T-helper 22 cell (primary cell): ENCODE results near the gene PAM.
A peak's percentile ranks its signal among the peaks of the same experiment; 100 is the strongest.

Source experiments
- DNase-seq: peaks from one replicate; pipeline ENCODE4 v3.0.0-alpha.2; 2020; ENCODE audit warnings: low read depth

PAM gene

DNA sequence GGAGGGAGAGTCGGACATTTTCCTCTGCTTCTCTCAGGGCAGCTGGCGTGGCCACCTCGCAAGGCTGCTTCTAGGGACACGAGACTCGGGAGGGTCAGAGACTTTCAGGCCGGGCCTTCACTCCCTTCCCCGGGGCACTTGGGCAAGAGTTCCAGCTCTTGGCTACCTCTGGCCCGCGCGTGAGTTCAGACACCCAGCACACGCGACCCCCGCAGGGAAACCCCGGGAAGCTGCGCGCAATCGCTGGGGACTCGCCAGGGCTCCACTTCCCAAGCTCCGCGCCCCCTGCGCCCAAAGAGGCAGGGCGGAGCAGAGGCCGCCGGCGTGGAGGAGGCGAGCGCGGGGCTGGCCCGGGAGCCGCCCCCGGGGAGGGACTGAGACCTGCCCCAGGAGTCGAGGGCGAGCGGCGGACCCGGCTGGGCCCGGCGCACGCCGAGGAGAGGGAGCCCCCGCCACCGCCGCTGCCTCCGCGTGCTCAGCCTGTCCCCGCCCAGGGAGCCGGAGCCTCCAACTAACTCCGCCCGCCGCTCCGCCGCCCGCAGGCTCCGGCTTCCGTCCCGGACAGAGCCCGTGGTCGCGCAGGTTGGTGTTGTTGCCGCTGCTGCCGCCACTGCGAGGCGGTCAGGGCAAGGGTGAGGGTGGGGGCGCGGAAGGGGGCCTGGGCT is at the start of gene PAM:
Gene PAM (plus strand): TSS at position 539 of the 665 bp plus-strand sequence. CDS start 110,891 bp downstream, outside the sequence.
- peak; percentile 57 for DNase-seq

DNA sequence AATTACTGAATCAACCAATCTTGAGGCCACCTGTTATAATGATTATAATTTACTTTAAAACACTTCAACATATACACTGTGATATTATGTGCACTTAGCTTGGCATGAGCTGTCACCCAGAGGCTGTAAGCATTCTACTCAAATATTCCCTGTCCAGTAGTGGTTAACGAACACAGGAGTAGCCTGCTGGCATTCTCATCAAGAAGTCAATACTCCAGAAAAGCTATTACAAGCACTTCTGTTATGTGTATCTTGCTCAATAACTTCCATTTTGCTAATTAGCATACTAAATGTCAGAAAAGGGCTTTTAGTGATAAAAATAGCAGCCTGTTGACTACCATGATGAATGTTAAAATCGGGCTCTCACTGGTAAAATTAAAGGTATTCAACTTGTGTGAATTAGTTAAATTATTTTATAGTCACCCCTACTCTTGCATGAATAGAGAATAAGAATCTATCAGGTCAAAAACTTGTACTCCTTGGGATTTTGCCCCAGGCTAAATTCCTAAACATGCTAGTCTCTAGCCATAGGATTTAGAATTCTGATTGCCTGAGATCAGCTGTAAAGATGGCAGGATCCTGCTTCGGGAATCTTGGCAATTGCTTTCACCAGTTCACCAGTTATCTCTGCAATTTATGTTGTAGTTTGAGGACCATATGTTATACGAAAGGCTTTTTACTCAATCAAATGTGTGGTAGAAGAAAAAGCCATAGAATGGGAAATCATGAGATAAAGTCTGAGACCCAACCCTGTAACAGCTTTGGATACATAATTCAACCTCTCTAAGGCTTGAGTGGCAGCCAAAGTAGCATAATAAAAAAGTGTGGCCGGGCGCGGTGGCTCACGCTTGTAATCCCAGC is 43.4 kb upstream of the PAM start:
- DNase-seq = no peak

DNA sequence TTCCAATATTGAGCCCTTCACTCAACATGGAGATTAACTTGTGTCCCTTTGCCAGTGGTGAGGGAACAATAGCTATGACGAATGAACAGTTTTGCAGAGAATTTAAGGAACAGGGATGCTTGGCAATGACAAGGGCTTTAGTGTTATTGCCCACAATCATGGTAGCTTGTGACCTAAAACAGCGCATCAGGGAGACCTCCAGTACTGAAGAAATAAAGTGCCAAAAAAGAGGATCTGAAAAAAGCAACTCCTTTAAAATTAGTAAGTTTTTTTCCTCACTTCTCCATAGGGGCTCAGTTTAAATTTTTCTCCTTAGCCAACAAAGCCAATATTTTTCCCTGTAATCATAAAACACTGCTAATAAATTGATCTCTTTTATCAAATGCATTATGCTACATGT is 41.8 kb upstream of the PAM start:
- no peak for DNase-seq

DNA sequence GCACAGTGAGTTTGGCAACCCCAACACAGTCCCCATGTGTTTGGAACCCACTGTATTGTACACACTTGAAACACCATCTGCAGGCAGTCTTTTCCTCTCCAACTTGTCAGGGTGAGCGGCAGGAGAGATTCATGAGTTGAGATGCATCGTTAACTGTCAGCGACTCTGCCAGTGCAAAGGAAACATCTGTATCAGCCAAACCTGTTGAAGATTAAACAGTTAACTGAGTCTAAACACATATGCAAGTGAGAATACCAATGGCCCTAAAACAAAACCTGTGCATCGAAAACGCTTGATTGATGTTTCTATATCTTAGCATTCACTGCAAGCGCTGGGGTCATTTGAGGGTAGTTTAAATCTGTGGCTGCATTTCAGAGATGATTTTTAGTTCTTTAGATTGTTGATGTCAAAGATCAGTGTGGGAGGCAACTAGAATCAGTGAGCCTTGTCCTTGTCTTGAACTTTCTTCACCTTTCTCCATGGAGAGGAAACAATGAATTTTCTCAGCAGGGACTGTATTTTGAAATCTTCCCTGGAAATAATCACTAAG is 41.3 kb upstream of the PAM start:
- no peak for DNase-seq

DNA sequence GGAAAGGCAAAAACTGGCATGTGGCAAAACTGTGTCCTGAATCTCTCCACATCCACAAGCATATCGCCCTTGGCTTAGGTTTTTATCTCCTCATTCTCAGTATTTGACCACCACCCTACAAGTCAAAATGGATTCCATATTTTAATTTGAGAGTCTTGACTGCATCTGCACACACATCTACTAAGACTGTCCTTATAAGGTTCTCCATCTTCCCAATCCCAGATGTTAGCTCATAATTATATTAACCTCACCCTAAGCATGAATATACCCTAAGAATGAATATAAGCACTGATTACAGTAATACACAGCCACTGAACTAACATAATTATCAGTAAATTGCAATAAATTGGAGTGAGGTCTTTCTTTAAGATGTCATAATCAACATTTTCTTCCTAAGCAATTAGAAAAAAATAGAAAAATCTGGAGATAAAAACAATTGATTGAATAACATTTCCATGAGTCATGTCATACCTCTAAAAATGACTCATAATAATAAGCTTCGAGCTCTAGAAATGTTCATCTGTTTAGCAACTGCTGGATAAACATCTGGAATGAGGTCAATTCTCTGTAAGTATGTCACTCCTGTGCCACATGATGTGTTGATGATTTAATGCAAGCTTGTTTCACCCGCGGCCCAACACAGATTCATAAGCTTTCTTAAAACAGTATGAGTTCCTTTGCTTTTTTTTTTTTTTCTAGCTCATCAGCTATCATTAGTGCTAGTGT is 39.9 kb upstream of the PAM start:
- no peak for DNase-seq

DNA sequence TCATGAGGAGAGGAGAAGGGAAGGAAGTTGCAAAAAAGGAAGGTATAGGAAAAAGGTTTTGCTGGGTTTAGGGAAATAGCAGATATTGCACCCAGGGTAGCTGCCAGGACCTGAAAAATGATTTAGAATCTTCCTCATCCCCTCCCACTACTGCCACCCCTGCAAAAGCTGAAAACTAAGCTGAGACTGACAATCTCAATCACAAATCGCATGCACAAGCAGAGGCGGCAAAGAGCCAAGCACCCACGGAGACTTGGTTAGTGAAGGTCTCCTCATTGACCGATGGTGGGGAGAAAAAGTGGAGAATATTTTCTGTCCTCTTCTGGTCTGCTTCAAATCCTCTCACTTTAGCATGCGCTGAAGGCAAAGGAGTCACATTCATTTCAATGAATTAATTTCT is 39.1 kb upstream of the PAM start:
- DNase-seq = no peak

DNA sequence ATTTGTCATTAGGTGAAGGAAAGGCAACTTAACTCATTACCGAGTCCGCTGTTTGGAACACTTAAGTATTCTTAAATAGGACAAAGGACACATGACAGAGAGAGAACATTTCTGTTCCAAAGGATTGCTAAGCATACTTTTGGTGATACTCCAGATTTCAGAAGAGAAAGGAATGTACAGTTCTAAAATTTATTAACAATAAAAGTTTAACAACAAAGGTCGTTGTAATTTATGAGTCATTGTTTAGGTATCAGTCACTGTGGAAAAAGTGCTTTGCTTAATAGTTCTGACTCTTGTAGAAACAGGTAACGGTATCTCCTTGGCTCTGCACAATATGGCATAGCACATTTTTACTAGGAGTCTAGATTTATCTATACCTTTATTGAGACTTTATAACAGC is 36.3 kb upstream of the PAM start:
- DNase-seq = no peak

DNA sequence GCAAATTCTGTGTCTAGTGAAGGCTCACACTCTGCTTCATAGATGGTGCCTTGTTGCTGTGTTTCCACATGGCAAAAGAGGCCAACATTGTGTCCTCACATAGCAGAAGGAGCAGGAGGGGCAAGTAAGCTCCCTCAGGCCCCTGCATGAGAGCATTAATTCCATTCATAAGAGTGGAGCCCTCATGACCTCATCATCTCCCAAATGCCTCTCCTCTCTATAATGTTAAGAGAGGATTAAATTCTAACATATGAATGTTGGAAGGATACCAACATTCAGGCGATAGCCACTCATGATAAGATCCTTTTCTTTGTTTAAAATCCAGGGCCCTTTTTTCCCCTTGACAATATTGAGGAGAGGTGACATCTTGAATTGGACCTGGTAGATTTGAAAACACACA is 35.2 kb upstream of the PAM start:
- DNase-seq = no peak

DNA sequence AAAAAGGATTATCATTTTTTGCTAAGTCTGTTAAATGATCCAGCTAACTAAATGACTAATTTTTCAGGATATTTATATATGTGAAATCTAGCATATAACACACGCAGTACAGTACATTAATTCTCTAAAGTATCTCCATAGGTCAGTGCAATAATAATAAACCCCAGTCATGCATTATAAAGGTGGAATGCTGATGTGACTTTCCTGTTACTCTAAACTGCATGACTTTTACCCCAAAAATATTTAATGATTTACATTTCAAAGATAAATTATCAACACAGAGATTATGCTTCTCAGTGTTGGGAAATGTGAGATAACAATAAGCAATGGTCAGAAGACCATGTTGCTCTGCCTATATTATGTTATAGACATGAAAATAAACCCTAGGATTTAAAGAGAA is 34.1 kb upstream of the PAM start:
- no peak for DNase-seq

DNA sequence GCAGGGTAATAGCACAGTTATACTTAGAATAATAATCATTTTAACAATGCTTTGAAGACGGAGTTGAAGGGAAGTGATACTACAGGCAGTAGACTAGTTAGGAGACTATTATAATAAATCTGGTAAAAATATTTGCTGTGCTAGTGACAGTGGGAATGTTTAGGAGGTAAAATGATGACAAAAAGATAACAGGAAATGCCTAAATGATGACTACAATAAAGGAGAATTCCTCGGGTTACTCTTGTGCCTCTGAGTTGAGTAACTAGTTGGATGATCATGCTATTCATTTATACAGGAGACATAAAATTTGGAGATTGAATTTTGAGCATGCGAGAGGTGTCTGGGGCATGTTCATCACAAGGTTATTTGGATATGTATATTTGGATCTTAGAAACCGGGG is 32.2 kb upstream of the PAM start:
- DNase-seq = no peak

DNA sequence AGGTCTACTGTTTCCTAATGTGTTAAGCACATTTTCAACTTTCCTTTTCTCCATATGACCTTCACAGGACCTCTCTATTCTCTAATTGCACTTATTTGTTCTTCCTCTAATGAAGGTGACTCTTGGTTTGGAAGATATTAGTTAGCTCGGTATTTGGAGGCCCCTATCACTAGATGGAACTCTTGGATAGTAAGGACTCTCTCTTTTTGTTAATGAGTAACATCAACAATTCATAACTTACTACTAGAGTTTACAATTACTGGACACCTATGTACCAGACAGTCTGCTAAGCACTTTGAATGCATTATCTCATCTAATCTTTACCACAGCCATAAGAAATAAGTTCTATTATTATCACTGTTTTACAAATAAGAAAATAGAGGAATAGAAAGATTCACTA is 23.4 kb upstream of the PAM start:
- no peak for DNase-seq

DNA sequence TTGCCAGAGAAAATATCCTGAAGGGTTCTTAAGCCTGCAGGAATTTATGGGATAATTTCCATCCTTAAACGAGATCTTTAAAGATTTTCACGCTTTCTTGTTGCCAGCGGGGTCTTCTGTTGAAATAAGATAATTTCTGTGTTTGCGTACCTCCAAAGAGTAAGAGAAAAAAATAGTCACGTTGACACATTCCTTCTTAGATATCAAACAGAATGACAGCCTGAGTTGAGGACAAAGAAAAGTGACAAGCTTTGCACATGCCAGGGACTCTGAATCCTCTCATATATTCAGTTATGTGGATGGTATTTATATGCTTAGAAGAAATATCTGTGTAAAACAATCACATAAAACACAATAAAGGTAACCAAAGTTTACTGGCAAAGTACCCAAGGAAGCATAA is 21.6 kb upstream of the PAM start:
- DNase-seq = no peak

DNA sequence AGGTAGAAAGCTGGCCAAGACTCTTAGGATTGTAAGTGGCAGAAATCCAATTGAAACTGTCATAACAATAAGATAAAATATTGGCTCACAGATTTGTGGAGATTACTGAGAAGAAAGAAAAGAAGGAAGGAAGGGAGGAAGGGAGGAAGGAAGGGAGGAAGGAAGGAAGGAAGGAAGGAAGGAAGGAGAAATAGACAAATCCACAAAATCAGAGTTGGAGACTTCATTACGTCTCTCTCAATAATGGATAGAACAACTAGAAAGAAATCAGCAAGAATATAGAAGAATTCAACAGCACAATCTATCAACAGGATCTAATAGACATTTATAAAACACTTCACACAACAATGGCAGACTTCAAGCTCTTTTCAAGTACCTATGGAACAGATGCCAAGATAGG is 17.9 kb upstream of the PAM start:
- no peak for DNase-seq

DNA sequence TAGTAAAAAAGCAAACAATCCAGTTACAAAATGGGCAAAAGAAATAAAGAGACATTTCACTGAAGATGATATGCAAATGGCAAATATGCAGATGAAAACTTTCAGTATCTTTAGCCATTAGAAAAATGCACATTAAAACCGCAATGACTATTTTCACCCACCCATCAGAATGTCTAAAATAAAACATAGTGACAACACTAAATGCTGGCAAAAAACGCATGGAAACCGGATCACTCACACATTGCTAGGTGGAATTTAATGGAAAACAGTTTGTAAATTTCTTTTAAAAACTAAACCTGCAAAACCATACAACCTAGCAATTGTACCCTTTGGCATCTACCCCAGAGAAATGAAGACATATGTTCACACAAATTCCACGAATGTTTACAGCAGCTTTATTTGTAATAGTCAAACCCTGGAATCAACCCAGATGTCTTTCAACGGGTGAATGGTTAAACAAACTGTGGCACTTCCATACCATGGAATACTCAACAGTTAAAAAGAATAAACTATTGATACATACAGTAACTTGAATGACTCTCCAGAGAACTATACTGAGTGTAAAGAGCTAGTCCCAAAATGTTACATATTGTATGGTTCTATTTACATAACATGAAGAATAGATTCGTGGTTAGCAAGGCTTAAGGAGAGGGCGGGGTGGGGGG is 17.2 kb upstream of the PAM start:
- no peak for DNase-seq

DNA sequence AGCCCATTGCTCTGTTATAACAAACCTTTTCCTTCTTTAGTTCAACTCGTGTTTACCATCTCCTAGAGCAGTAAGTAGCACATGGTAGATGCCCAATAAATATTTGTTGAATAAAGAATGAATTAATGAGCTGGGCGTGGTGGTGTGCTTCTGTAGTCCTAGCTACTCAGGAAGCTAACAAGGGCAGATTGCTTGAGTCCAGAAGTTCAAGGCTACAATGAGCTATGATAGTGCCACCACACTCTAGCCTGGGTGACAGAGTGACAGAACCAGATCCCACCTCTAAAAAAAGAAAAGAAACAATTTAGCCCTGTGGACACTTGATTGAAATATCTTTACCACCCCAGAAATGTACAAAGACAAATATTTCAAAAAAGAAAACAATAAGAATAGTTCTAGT is 14.6 kb upstream of the PAM start:
- DNase-seq = no peak

DNA sequence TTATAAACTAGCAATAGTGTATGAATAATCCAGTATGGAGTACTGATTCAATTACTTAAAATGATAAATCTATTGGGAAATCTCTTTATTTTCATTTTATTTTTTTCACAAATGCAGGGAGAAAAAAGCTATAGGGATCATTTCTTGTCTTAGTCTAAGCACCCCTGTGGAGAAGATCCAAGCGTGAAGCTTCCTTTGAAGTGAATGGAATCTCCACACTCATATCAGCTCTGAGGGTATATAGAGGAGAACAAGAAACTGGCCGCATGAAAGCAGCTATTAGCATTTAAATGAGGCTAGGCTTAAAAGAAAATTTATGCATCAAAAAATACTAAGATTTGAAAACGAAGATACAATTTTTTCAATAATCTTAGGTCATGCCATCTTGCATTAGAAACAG is 12.9 kb upstream of the PAM start:
- DNase-seq = no peak

DNA sequence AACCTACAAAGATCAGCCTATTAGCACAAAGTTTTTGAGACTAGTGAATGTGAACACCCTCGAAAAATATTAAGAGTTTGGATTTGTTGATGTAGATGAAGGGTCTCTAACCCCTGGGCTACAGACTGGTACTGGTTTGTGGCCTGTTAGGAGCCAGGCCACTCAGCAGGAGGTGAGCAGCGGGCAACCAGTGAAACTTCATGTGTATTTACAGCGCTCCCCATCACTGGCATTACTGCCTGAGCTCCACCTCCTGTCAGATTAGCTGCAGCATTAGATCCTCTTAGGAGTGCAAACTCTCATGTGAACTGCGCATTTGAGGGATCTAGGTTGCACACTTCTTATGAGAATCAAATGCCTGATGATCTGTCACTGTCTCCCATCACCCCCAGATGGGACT is 11.2 kb upstream of the PAM start:
- DNase-seq = no peak

DNA sequence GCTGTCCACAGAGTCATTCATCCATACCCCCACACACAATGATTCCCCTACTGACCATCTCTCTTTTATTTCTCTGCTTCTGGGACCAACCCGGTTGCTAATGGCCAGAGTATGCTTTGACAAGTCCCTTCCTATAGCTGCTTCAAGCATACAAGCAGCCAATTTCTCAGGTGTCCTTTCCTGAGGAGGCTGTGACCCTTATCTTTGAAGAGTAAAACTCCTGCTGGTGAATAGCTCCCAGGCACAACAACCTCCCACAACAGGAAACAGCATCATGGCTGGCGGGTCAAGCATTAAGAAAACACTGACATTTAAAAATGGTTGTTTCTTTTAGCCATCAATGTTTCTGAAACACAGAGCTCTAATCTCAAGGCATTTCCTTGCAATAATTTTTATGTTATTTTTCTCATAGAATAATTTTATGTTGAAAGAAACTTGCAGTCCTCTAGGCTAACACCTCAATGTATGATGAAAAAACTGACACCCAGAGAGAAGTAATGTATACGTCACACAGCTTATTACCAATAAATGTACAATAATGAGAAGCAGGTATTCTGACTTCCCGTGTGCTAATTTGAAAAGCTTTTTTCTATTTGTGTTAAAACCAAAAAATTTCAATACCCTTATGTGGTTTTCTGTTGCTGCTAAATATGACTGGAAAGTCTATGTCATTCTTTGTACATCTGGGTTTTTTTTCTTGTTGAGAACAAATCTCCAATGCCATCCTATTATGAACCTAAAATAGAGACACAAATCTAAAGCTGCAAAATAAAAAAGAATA is 7.5 kb upstream of the PAM start:
- DNase-seq = no peak

DNA sequence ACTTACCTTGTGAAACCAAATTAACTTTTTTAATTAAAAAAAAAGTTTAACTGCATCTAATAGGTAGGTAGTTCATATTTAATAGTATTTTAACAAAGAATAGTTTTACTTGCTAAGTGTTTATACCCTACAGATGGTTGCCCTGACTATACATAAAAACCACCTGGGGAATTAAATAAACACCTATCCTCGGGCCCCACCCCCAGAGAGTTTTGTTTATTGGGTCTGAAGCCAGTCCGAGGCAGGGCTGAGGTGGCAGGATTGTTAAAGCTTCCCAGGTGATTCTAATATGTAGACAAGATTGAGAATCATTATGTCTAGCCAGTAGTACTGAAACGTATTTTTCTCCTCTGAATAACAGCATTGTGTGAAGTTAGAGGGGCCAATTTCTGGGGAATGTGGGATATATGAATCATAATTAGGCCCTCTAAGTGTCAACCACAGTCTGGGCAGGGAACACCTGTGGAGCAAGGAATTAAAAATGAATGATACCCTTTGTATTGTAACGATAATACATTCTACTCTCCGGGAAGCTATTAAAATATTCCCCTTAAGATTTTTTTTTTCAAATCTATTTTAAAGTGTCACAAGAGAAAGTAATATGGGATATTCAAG is 5.6 kb upstream of the PAM start:
- DNase-seq = no peak

DNA sequence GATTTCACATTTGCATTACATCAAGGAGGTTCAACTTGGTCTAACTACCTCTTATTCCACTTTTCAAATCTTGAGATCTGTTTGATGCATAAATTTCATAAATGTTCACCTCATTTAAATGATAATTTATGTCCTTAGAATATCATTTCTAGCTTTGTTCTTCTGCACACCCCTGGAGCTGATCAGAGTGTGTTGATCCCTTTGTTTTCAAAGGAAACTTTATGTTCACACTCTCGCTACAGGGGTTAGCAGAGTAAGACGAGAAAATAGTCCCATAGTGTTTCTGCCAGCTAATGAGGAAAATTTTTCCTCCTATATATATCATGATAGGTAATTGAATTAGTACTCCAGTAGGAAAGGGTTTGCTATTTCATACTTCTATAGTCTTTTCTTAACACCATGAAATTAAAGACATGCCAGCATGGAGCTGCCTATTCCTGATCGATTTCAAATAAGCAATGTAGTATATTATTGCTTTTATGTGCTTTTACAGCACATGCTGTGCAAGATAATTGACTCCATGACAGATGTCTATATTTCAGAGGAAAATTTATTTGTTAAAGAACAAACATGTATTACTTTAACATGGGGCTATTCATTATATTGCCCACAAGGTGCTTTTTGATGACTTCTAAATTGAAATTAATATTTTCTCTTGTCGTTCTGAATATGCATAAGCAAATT is 4.8 kb upstream of the PAM start:
- DNase-seq = no peak
